HG03175 (cell line): ENCODE results near the gene TRIM45.
"Not testable (repeated sequence)": the region's sequence is repeated elsewhere in the genome, so short reads cannot be mapped to it uniquely, and the experiment has no call there.

ENCODE experiments used
- ATAC-seq: cut with Tn5 transposase; IDR thresholded peaks from one replicate; pipeline ENCODE4 v1.9.1; 2021; ENCODE audit warnings: mild to moderate bottlenecking, moderate library complexity; ENCODE audit not compliant: unreplicated experiment

The TRIM45 gene, protein sequence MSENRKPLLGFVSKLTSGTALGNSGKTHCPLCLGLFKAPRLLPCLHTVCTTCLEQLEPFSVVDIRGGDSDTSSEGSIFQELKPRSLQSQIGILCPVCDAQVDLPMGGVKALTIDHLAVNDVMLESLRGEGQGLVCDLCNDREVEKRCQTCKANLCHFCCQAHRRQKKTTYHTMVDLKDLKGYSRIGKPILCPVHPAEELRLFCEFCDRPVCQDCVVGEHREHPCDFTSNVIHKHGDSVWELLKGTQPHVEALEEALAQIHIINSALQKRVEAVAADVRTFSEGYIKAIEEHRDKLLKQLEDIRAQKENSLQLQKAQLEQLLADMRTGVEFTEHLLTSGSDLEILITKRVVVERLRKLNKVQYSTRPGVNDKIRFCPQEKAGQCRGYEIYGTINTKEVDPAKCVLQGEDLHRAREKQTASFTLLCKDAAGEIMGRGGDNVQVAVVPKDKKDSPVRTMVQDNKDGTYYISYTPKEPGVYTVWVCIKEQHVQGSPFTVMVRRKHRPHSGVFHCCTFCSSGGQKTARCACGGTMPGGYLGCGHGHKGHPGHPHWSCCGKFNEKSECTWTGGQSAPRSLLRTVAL

DNA sequence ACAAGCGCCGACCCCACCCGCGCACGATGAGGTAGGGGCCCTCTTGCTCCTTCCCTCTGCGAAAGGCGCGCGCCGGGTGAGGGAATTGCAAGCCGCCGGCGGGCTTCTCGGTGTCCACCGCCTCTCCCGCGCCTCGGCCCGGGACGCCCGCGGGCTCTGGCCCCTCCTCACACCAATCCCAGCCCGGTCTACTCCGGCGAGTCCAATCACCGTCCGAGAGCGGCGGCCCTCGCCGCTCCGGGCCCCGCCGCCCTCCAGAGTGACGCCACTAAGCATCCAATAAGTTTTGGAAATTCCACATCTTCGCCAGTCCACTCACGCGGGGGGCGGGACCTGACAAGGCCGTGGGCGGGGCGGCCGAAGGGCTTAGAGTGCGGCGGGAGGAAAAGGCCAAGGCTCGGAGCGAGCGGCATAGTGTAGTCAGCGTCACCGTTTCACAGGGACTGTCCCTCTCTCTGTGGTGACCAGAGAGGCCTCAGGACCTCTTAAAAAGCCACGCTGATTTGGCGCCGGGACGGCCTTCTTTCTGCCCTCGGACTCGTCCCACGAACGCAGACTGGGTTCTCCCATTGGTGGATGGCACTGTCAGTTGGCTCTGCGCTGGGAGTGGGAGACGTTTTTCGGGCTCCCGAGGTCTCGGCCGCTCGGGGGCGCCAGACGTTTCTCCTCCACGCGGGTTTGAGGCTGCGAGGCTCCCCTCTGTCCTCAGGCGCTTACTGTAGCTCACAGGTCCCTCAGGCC lies at the start of gene TRIM45:
TRIM45 (minus strand) TSS at position 161 of the 741 bp plus-strand sequence. CDS start 548 bp downstream, outside the sequence.
- peak; percentile 89 for ATAC-seq

DNA sequence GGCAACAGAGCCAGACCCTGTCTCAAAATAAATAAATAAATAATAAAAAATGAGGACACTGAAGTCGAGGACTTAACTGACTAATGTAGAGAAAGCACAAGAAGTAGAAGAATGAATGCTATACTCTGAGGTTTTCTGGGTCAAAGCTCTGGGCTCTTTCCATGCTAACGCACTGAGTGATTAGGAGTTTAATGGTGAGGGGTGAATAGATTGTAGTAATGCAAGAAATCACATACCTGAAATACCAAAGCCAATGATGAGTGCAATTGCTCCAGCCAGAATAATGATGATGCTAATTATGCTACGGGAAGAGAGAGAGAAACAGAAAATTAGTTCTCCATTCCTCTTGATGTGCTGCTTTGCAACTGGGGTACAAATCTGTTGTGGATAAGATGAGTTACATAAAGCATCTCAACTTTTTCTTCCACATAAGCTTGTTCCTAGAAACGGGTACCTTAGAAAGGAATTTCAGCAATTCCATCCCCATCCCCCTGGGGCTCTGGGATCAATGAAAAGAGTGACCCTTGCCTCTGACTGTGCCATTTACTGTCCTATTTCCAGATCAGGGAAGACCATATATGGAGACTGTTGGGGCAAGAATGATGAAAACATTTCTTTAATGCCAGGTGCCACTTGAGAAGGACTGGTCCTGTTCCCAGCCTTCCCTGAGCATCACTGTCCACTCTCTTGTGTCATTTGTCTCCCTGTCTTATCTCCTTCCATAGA lies 48.5 kb upstream of the TRIM45 start:
- no peak for ATAC-seq

DNA sequence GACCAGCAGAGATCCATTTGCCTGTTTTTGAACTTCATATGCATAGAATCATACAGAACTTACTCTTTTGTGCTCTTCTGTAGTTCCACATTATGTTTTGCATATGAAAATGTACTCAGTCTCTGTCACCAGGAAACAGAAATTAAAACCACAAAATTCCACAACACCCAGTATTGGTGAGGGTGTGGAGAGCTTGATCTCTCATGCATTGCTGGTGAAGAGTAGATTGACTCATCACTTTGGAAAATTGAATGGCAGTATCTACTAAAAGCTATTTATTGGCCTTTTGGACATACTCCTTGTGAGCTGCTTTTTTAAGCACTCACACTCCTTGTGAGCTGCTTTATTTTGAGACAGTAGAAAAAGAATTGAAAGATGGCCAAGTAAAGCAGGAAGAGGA lies 45.9 kb upstream of the TRIM45 start:
- ATAC-seq = no peak

DNA sequence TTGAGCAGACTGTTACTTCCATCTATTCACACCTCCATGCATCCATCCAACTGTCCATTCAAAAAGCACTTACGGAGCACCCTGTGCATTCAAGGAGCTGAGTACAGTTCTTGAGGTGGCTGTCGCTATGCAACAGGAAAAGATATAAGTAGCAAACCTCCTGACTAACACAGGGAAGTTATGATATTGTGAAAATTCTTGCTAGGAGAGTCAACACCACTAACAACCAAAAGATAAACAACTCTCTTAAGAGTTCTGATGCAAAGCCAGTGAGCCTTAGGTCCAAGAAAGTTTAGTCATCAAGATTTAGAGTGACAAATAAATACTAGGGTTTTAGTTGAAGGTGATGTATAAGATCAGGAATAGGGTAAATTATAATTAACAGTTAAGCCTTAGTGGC lies 44.5 kb upstream of the TRIM45 start:
- ATAC-seq = no peak

DNA sequence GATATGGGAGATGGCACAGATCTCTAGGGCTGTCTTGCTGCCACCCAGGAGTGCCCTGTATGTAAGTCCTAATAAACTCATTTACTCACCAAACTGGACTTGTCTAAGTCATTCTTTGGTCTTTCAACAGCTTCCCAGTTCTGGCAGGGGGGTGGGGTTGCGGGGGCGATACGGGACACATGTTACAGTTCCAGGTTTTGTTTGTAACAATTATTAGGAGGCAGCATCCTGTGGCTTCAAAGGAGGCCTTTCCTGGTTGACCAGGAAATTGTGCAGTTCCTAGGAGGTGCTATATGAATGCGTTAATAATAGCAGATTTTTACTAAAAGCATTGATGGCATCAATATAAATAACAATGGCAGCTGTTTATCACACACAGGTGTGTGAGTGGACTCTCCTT lies 42.7 kb upstream of the TRIM45 start:
- no peak for ATAC-seq

DNA sequence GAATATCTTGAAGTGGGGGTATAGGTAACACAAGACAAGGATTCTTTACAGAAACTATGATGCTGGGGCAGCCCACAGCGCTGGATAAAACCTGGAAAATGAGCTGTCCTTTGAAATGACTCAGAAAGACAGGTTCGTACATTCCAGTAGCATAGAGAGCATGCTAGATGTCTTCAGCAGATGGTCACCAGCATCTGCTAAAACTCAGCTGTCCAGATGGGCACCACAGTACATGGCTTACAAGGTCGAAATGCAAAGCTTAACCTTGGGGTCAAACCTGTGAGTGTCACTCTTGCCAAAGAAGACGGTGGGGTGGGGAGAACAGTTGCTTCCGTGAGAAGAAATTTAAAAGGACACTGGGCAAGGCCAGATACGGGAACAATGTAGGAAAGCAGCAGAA lies 41.3 kb upstream of the TRIM45 start:
- ATAC-seq = no peak

DNA sequence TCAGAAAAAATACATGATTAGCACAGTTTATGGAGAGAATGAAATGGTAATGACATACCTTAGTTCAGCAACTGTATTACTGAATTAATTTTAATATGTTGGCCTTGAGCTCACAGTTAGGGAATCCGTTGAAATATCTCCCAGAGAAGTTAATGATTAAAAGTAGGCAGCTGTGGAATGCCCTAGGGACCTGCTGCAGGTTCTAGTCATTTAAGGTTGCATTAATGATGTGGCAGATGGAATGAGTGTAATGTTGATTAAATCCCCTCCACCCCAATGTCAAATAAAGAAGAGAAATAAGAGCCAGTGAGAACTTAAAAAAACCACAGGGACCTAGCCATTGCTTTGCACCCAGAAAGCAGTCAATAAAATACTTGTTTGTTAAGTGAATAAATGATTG lies 40.3 kb upstream of the TRIM45 start:
- no peak for ATAC-seq

DNA sequence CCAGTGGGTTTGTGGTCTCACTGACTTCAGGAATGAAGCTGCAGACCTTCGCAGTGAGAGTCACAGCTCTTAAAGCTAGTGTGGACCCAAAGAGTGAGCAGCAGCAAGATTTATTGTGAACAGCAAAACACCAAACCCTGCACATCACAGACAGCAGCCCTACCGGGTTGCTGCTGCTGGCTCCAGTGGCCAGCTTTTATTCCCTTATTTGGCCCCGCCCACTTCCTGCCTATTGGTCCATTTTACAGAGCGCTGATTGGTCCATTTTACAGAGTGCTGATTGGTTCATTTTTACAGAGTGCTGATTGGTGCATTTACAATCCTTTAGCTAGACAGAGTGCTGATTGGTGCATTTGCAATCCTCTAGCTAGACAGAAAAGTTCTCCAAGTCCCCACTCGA lies 29.8 kb upstream of the TRIM45 start:
- ATAC-seq = not testable (repeated sequence)

DNA sequence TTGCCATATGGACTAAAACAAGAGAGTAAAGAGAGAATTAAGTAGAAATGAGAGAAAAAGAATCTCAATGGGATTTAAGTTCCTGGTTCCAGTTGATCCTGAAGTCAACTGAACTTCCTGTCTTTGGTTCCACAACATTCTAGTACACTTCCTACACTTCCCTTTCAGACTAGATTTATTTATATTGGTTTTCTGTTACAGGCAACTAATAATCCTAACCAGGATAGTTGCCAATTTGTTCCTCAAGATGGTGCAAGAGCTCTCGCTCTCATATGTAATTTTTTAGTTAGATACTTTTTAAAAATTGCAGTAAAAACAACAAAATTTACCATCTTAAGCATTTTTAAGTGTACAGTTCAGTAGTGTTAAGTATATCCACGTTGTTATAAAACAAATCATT lies 28.8 kb upstream of the TRIM45 start:
- ATAC-seq = no peak

DNA sequence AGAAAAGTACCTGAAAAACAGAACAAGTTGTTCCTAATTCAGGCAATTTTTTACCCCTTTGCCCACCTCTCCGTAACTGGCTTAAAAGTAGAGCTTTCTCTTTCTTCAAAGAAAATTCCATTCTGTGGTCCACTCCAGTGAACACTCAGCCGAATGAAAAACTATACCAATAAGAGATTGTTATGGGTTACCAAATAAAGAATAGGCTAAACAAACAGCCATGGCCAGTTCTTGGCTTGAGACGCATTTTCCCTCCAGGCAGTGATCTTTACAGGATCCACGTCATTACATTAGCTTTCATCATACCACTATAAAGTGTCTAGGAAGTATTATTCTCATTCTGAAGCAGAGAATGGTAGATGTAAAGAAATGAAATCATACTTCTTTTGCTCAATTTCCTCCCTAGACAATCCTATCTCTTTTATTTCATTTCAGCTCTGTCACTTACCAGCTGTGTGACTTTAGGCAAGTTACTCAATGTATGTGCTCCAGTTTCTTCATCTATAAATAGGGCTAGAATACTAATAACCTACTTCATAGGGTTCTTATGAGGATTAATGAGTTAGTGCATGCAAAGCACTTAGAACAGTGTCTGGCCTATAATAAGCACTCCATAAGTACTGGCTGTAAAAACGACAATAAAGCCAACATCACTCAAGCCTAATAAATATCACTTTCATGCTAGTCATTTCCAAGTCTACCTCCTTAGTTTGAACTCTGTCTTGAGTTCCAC lies 26.5 kb upstream of the TRIM45 start:
- ATAC-seq = no peak

DNA sequence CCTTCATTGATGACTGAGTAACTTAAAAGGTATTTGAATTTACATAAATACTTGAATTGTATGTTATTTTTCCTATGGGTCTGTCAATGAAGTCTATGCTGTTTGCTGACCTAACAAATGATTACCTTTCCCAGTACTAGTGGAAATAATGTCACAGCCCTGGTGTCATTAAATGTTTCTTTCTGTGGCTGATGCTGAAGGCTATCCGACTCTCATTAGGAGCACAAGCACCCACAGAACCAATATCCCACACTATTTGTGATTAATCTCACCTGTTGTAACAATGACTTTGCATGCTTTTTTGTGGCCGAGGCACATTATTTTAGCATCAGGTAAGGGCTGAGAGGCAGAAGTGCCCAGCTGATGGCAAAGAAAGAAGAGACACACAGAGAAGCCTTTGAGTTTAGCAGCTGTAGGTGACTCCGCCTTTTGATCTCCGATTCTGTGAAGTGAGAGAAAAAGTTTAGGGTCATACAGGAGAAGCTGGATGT lies 25.8 kb upstream of the TRIM45 start:
- ATAC-seq = no peak

DNA sequence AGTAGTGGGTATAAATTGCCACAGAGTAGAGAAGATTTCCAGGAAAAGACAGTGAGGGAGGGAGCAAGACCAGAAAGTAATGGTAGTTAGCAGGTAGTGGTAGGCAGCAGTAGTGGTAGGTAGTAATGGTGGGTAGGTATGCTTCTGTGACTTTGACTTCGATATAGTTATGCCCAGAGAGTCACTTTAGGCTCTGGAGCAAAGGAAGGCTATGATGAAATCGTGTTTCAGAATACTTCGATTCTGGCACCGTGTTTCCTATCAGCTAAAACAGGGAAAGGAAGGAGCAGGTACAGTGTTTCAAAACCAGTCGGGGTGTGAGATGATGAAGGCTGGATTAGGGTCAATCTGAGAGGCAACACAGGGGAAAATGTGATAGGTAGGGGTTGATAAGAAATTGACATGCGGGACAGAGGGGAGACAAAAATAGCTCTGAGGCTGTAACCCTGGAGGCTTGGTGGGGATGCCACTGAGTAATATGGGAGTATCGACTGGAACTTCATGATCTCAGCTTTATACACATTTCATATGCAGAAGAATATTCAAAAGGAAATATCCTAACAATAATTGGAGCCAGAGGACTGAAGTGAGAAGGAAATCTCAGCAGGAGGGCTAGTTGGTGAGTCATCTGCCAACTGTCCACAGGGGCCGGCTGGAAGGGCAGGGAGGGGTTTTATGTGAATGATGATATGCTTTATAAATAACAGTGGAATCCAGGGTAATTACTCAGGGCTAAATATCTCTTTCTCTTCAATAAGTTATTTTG lies 25.2 kb upstream of the TRIM45 start:
- ATAC-seq = no peak

DNA sequence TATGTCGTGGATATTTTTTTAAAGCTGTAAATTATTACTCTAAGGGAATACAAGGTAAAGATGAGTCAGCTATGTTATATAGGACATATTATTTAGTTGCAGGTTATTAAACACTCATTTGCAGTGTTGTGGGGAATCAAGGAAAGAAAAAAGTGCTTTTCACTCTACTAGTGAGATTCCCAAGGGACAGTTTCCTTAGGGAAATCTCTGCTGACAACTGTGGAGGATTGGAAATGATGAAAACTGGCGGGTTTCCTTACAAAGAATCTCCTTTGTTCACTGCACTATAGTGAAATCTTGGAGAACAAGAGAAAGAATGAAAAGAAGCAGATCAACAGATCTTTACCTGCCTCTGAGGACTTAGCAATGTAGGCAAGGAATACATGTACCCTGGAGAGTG lies 24.5 kb upstream of the TRIM45 start:
- no peak for ATAC-seq

DNA sequence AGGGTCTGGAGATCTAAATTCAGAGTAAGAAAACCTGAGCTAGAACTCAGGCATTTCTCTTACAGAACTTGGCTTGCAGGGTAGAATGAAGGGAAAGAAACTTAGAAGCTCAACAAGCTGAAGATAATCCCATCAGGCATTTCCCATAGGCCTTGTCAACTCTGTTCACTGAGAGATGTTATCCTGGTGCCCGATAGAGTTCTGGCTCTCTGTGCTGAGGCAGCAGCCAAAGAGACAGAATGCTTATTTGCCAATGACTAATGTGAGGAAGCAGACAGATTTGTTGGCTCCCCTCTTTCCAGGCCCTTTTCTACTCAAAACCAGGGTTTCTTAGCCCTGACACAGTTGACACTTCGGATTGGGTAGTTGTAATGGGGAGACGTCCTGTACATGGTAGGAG lies 22.3 kb upstream of the TRIM45 start:
- no peak for ATAC-seq

DNA sequence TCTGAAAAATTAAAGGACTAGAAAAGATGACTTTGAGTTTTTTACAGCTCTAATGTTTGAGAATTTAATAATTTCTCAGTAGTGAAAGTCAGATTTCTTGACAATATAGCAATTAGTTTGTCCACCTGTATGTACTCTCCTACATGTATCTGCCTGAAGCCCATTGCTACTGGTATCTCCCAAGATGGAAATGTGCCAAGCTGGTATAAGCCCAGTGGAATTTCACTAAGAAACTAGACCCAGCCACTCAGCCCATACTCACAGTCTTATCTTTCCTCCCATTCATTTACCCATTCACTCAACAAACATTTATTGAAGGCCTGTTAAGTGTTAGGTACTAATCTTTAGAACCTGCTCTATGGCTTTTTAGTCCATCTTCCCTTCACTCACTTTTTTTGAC lies 21.6 kb upstream of the TRIM45 start:
- ATAC-seq = no peak

DNA sequence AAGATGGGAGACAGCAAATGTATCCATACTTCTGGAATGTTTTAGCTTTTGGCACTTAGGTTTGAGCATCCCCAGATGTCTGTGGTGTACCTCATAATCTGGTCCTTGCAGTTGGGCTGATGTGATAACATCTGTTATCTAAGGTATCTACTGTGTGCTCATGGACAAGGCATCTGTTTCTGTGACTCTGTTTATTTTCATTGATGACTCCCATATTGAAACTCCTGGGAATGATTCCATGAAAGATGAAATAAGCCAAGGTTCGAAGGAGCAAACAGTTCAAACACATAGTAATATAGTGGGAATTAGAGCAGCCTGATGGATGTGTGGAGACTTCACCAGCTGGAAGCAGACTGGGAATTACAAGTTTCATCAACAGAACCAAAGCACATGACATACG lies 20.7 kb upstream of the TRIM45 start:
- no peak for ATAC-seq

DNA sequence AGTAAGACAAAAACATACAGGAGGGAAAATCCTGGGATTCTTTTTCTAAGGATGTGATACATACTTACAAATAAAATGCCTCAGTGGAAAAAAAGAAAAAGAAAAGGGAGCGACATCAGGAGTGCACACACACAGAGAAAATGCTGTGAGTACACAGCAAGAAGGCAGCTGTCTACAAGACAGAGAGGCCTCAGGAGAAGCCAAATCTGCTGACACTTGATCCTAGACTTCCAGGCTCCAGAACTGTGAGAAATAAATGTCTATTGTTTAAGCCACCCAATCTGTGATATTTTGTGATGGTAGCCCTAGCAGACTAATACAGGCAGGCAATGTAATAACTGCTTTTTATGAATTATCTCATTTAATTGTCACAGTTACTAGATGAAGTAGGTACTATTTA lies 17.0 kb upstream of the TRIM45 start:
- no peak for ATAC-seq

DNA sequence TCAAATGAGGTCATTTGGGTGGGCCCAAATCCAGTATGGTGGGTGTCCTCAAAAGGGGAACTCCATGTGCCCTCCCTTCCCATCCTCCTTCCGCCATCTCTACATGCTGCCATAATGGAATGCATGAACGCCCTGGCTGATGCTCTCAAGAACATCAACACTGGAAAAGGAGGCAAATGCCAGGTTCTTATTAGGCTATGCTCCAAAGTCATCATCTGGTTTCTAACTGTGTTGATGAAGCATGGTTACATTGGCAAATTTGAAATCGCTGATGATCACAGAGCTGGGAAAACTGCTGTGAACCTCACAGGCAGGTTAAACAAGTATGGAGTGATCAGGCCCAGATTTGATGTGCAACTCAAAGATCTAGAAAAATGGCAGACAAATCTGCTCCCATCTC lies 16.6 kb upstream of the TRIM45 start:
- no peak for ATAC-seq

DNA sequence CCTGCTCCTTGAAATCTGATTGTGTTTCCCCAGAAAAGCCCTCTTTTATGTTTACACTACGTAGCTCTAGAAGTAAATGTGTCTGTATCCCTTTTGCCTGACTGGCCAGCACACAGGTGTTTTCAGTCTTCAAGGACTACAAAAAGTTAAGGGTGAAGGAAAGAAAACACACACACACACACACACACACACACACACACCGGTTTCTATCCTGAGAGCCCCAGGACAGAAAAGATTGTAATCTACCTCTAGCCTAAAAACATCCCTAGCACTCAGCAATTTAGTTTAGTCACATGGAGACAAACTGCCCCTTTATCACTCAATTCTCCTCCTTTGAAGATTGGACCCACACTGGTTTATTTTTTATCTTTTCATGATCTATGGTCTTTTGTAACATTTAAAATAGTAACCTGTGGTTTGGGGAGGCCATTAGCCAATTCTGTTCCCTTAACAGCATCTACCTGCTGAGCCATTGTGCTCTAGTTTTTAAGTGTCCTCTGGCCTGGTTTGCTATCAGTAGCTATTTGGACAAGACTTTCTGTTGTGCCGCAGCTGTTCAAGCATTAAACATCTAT lies 15.8 kb upstream of the TRIM45 start:
- ATAC-seq = no peak
